RWPE2 (cell line): ENCODE measurements around the gene SOX14.

Experiments used
- ATAC-seq: fragments of 200-7000 bp; cut with Tn5 transposase; 3 replicates; pipeline ENCODE4 v1.9.1; 2021; ENCODE audit warnings: low read depth
- DNase-seq: peaks from one replicate; pipeline ENCODE4 v3.0.0-alpha.2; 2020; ENCODE audit warnings: low spot score
- H3K27ac ChIP-seq: fragments of 450-650 bp; 2 replicates; pipeline ENCODE4 v1.5.1; 2017; ENCODE audit warnings: mild to moderate bottlenecking; ENCODE audit not compliant: poor library complexity, severe bottlenecking
- H3K27me3 ChIP-seq: fragments of 250-450 bp; sonication (Bioruptor Pico); 2 replicates; pipeline ENCODE4 v1.5.1; 2021; ENCODE audit warnings: mild to moderate bottlenecking, moderate library complexity; ENCODE audit not compliant: insufficient read depth, poor library complexity, severe bottlenecking
- H3K36me3 ChIP-seq: fragments of 250-450 bp; sonication (Bioruptor Pico); 2 replicates; pipeline ENCODE4 v1.5.1; 2020; ENCODE audit warnings: low read depth, mild to moderate bottlenecking, moderate library complexity
- H3K4me1 ChIP-seq: fragments of 250-450 bp; sonication (Bioruptor Pico); 2 replicates; pipeline ENCODE4 v1.5.1; 2021; ENCODE audit warnings: mild to moderate bottlenecking, moderate library complexity; ENCODE audit not compliant: insufficient read depth, poor library complexity, severe bottlenecking
- H3K4me3 ChIP-seq: fragments of 250-450 bp; sonication (Bioruptor Pico); 2 replicates; pipeline ENCODE4 v1.5.1; 2021; ENCODE audit warnings: mild to moderate bottlenecking, moderate library complexity; ENCODE audit not compliant: severe bottlenecking
- H3K9me3 ChIP-seq: fragments of 250-450 bp; sonication (Bioruptor Pico); 2 replicates; pipeline ENCODE4 v1.5.1; 2021; ENCODE audit warnings: mild to moderate bottlenecking, moderate library complexity; ENCODE audit not compliant: severe bottlenecking
- CTCF ChIP-seq: fragments of 450-650 bp; IDR thresholded peaks from one replicate; pipeline ENCODE4 v1.5.1; 2017; ENCODE audit warnings: mild to moderate bottlenecking, moderate library complexity; ENCODE audit not compliant: poor library complexity, severe bottlenecking

The SOX14 gene

GRCh38 chr3:137764001-137764433, at the start of gene SOX14:
Gene SOX14, plus strand, starts transcription at chr3:137764315. Its CDS starts 470 bp downstream, at chr3:137764785.
- TF ChIP-seq CTCF: no peak
- ATAC-seq (no peak), DNase-seq (no peak)
- H3K27ac ChIP-seq: no peak within 1 kb of the TSS
- no peaks in the 10 kb centered on the region for H3K9me3 ChIP-seq
- no peaks in the 10 kb centered on the region for H3K4me1 ChIP-seq
- peaks cover 98% of the 10 kb centered on the region for H3K27me3 ChIP-seq
- no peaks in the 10 kb centered on the region for H3K36me3 ChIP-seq
- no peak within 1 kb of the TSS for H3K4me3 ChIP-seq

GRCh38 chr3:137714551-137714950, 49.6 kb upstream of the SOX14 start:
- ATAC-seq: no peak
- H3K36me3 ChIP-seq: no peaks in the 10 kb centered on the region
- no peak overlapping the region for H3K4me3 ChIP-seq
- no peaks in the 10 kb centered on the region for H3K4me1 ChIP-seq
- H3K27me3 ChIP-seq: no peaks in the 10 kb centered on the region
- no peak for DNase-seq
- TF ChIP-seq CTCF: no peak
- H3K27ac ChIP-seq: no peak overlapping the region
- H3K9me3 ChIP-seq: no peaks in the 10 kb centered on the region

GRCh38 chr3:137724240-137724639, 39.9 kb upstream of the SOX14 start:
- Histone ChIP-seq H3K36me3 (no peaks in the 10 kb centered on the region), H3K9me3 (no peaks in the 10 kb centered on the region), H3K4me1 (no peaks in the 10 kb centered on the region), H3K27me3 (no peaks in the 10 kb centered on the region), H3K27ac (no peak overlapping the region), H3K4me3 (no peak overlapping the region)
- no peak for TF ChIP-seq CTCF
- DNase-seq (no peak), ATAC-seq (no peak)

GRCh38 chr3:137737208-137737607, 26.9 kb upstream of the SOX14 start:
- no peak for TF ChIP-seq CTCF
- H3K4me3 ChIP-seq: no peak overlapping the region
- no peak for ATAC-seq

GRCh38 chr3:137738710-137739109, 25.4 kb upstream of the SOX14 start:
- no peak for TF ChIP-seq CTCF
- H3K4me1 ChIP-seq: no peaks in the 10 kb centered on the region
- no peaks in the 10 kb centered on the region for H3K36me3 ChIP-seq
- ATAC-seq: no peak
- no peaks in the 10 kb centered on the region for H3K9me3 ChIP-seq
- DNase-seq: no peak
- H3K27me3 ChIP-seq: no peaks in the 10 kb centered on the region
- no peak overlapping the region for H3K27ac ChIP-seq
- no peak overlapping the region for H3K4me3 ChIP-seq

More at GRCh38 chr3:137737208-137737607, 26.9 kb upstream of the SOX14 start:
- Histone ChIP-seq H3K27me3 (no peaks in the 10 kb centered on the region), H3K27ac (no peak overlapping the region), H3K4me1 (no peaks in the 10 kb centered on the region), H3K36me3 (no peaks in the 10 kb centered on the region), H3K9me3 (no peaks in the 10 kb centered on the region)
- DNase-seq: no peak
